GM12874 (cell line): ENCODE measurements around the gene RPAP2.

Experiments used
- TF ChIP-seq, protein P1 (sequence below): IDR thresholded peaks from 2 replicates; pipeline ENCODE4 v1.5.1; 2011; ENCODE audit warnings: low read depth, mild to moderate bottlenecking, control low read depth, low read length, moderate library complexity; ENCODE audit not compliant: insufficient read depth

RPAP2 gene

DNA sequence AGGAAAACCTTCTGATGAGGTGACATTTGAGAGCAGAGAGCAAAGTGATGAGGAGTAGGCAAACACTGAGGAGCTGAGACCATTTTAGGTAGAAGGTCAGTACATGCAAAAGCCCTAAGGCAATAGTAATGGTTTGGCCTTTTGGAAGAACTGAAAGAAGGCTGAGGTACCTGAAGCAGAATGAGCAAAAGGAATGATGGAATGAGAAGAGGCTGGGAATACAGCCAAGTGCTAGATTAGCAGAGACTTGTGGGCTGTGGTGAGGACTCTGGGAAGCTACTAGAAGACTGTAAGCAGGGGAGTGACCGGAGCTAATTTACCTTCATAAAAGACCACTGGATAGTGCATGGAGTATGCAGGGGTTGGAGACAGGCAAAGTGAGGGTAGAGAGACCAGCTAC, 110.0 kb downstream of the RPAP2 start:
- TF ChIP-seq, protein P1, sequence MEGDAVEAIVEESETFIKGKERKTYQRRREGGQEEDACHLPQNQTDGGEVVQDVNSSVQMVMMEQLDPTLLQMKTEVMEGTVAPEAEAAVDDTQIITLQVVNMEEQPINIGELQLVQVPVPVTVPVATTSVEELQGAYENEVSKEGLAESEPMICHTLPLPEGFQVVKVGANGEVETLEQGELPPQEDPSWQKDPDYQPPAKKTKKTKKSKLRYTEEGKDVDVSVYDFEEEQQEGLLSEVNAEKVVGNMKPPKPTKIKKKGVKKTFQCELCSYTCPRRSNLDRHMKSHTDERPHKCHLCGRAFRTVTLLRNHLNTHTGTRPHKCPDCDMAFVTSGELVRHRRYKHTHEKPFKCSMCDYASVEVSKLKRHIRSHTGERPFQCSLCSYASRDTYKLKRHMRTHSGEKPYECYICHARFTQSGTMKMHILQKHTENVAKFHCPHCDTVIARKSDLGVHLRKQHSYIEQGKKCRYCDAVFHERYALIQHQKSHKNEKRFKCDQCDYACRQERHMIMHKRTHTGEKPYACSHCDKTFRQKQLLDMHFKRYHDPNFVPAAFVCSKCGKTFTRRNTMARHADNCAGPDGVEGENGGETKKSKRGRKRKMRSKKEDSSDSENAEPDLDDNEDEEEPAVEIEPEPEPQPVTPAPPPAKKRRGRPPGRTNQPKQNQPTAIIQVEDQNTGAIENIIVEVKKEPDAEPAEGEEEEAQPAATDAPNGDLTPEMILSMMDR = no peak

DNA sequence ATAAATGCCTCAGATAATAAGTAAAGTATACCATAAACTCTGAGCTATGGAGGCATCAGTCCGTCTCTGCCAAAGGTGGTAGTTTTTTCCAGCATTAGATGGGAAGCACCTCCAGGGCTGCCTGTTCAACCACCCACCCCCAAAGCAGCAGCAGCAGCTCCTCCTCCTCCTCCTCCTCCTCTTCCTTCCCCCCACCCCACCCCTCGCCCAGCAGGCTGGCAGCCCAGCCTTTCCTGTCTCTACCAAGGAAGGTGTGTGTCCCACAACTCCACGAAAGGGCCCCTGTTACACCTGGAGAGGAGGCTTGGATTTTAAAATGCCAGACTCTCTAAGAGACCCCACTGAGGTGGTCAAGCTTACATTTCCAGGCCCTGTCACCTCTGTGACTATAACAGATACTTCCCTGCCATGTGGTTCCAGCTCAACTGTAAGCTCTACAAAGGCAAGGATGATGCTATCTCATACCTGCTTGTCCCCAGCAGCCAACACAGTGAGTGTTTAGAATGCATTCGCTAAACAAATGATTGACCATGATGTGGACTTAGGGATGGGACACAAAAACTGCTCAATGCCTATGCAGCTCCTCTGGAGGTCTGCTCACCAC, 111.2 kb downstream of the RPAP2 start:
- TF ChIP-seq, protein P1 = no peak

DNA sequence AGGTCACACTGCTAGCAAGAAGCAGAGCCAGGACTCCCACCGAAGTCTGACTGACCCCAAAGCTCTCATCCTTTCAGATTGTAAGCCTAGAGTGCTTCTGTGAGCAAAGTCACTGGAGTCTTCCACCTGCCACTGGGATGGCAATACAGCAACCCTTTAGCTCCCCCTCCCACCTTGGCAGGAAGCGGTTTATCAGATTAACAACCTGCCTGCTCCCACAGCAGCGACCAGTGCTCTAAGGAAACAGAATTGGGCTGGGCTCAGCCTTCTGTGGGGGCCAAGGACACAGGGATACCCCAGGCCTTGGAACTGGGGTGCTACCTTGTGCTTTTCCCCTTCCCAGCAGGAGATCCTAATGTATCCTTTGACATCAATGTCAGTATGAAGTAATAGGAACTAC, 111.8 kb downstream of the RPAP2 start:
- TF ChIP-seq, protein P1 = no peak

DNA sequence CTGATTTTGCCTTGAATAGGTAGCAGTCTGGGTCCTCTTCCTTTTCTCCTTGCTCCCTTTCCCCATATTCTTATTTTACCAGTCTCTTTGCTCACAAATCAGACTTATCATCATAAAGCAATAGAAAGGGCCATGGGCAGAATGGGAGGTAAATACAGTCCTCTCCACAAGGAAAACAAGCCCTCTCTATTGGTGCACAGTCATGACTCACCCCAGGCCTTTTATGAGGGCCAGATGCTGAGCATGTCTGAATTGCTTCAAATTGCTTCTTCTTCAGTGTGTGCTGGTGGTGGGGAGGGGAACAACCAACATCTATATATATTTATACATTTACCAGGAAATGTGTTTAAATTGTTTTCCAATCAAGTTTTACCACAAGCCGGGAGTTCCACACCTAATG, 112.7 kb downstream of the RPAP2 start:
- TF ChIP-seq, protein P1 = no peak

DNA sequence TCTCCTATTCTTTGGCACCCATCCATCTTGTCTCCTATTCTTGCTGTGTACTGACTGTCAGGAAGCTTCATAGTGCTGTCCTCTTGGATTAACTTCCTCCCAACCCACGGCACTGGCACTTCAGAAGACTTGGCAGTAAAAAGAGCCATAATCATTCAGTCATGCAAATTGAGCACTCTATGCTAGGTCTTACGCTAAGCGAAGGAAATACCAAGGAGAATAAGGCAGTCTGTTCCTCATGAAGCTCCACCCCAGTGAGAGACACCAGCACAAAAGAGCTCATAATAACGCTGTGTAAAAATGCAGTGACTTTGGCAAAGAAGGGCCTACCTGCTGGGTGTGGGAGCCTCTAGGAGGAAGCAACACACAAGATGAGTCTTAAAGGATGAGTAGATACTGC, 120.8 kb downstream of the RPAP2 start:
- TF ChIP-seq, protein P1 = no peak

DNA sequence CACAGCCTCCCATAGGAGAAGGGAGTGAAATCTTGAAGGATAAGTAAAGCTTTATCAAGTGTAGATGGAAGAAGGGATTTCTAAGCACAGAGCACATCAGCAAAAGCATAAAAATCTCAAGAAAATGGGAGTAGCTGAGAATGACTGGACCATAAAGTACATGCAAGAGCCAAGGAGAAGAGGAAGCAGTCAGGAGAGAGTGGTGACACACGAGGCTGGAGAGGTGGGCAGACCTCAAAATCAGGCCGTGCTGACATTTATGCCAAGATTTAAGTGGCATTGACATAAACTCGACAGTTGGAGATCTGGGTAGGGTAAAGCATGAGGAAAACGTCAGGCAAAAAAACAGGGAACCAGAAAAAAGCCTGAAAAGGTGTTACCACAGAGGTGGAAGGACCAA, 125.5 kb downstream of the RPAP2 start:
- TF ChIP-seq, protein P1 = no peak

DNA sequence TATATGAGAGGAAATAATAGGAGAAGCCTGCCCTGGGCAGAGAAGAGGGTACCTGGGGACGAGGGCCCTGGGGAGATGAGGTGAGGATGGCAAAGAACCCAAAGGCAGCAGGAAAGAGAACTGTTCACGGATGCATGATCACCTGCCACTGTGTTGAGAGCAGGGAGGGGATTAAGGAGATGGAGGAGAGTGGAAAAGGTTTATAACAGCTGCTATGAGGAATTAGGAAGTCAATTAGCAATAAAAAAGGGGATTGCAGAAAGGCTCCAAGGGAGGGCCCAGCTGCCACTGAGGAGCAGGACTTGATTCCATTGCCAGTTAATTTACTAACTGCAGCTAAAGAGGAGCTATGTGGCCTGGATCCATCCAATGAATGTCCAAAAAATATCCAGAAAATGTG, 126.8 kb downstream of the RPAP2 start:
- TF ChIP-seq, protein P1 = no peak

DNA sequence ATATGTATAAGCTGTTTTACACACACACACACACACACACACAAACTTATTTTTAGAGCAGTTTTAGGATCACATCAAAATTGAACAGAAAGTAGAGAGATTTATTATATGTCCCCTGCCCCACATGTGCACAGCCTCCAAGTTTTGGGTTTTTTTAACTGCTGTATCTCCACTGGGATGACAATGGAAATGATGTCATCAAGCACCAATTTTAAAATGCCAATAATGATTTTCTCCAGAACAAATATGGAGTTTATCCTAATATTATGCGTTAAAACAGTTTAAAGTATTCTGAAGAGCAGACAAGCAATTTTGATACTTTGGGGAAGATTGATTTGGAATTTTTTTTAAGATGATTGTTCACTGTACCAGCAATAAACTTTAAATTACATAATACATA, 131.2 kb downstream of the RPAP2 start:
- TF ChIP-seq, protein P1 = no peak
